Retinal pigment epithelial cell (primary cell): ENCODE results near the gene VPS25.

ENCODE experiments used
- DNase-seq: peaks from one replicate; pipeline ENCODE4 v3.0.0-alpha.2; 2010; ENCODE audit warnings: low read depth
- H3K4me3 ChIP-seq: 2 replicates; pipeline ENCODE4 v1.5.1; 2011; ENCODE audit warnings: mild to moderate bottlenecking, low read length, control low read depth, moderate library complexity
- CTCF ChIP-seq: conservative IDR thresholded peaks from 2 replicates; pipeline ENCODE4 v1.5.1; 2011; ENCODE audit warnings: low read depth, low read length, control low read depth, inconsistent platforms

The VPS25 gene

DNA sequence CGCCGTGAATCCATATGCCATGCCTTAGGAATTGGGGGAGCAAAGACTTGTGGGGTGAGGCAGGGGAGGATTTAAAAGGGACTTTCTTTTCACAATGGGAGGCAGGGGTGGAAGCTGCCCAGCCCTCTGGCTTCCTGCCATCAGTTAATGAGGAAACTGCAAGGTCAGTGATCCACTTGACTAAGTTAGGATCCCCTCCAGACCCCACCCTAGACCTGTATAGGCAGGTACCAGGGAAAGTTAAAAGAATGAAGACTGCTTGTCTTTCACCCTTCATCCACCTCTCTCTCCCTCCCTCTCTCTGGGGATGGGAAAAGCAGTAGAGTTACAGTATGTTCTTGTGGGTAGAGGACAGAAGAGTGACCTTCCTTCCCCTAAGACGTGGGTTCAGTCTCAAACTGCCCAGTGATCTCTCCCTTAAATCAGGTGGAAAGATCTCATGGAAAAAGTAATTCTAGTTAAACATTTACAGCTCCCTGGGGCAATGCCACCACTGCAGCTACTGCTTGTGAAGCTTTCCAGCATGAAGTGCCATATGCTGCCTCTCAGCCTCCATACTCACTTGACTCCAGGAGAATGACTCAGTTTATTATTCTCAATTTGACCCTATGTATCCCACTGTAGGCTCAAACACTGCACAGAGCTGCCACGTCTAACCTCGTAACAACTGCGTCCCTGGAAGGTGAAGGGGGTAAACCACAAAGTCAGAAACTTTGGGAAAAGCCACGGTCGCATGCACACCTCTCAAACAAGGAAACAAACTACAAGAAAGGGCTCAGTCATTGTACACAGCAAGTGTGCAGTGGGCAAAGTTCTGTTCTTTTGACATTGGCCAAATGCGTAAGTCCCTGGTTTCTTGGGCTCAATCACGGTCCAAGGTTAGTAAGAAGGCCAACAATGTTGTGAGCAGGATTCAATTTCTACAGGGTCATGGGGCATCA, 24.1 kb downstream of the VPS25 start:
- TF ChIP-seq CTCF: no peak
- DNase-seq: no peak
- peak overlapping the region; percentile 79 for H3K4me3 ChIP-seq

DNA sequence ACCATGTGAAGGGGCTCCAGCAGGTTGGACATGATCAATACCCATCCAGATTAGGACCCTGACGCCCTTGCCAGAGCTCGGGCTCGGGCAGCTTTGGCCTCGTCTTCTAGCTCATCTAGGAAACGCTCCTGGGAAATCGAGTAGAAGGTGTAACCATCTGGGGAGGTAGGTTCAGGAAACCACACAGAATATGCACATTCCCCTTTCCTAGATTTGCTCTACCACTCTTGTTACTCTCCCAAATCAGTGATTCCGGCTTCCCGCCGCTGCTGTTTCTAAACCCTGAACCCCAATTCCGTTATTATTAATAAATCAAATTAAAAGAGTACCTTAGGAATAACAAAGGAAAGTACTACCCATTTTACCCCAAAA, 24.7 kb downstream of the VPS25 start:
- TF ChIP-seq CTCF: no peak
- H3K4me3 ChIP-seq: peak overlapping the region; percentile 79
- no peak for DNase-seq

DNA sequence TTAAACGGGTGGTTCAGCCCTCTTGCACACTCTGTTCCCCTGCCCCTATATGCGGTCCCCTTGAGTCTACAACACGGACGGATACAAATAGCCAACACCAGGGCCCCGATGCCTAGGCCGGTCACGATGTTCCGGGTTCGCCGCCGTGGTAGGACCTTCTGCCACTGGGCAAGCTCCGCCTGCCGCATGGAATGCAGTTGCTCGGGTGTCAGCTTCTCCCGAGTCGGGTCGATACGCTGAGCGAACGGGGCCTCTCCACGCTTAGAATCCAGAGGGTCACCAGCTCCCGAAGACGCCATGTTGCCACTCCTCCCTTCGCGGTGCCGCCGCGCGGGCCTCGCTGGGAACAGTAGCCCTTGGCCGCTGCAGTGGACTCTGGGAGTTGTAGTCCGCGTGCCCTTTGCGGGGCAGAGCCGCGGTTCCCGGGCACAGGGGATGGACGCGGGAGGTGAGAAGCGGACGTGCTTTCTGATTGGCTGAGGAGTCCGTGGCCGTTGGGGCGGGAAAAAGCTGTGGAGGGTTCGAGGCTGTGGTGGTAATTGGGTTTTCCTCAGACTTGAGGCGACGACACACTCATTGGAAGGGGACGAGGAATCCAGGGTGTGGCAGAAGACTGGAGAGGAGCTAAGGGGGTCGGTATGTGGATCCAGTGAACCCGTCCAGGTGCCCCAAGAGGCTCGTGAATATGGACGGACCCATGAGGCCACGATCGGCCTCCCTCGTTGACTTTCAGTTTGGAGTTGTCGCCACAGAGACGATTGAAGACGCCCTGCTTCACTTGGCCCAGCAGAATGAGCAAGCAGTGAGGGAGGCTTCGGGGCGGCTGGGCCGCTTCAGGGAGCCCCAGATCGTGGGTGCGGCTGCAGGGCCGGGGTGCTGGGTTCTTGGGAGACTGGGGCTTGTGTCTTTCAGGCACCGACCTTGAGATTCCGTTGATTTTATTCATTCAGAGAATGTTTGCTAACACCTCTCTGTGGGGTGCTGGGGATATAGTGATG, 25.4 kb downstream of the VPS25 start, which contains the start of the genes CNTD1 and COA3:
Gene CNTD1 (plus strand): TSS at position 479 of the 998 bp plus-strand sequence. CDS start 207 bp downstream, at position 686.
Gene COA3 (minus strand): TSS at position 322 of the 998 bp plus-strand sequence. CDS start 23 bp downstream, at position 299.
- peak within 1 kb of the TSS; percentile 79 for H3K4me3 ChIP-seq
- no peak for TF ChIP-seq CTCF
- peak; percentile 48 for DNase-seq

DNA sequence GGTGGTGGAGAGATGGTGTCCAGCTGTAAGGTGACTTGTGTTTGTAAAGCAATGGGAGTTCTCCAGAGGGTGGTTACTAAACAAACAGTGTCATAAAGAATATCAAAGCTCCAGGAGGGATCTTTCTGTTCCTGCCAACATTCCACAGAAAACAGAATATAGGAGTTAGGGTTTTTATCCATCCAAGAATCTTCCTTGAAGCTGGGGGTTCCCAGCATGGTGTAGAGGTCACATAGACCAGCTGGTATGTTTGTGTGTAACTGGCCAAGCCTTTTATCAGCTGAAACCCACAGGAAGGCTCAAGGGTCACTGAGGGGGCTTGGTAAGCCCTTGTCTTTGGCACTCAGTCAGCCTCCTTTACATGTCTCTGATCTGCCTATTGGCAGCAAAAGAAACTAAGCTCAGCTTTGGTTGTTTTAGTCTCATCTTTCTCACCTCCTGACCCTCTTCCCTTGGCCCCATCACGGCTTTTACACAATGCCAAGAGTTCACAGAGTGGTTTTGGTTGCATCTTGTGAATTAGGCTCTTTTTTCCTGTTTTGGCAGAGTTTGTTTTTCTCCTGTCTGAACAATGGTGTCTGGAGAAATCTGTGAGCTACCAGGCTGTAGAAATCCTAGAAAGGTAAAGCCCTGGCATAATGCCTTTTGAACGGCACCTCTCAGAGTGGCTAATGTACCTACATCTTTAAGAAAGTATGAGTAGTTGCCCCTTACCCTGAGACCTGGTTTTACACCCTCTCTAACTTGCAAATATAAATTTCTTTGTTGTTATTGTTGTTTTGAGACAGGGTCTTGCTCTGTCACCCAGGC, 30.0 kb downstream of the VPS25 start:
- no peak for TF ChIP-seq CTCF
- no peak overlapping the region for H3K4me3 ChIP-seq
- DNase-seq: no peak

- TF ChIP-seq CTCF: no peak
- H3K4me3 ChIP-seq: no peak overlapping the region
- DNase-seq: no peak
These were observed 31.7 kb downstream of the VPS25 start for GRCh38 chr17:42804918-42805367.

GRCh38 chr17:42806249-42806648, 33.0 kb downstream of the VPS25 start:
- DNase-seq: no peak
- no peak for TF ChIP-seq CTCF
- H3K4me3 ChIP-seq: no peak overlapping the region
